RWPE1 (cell line): ENCODE data around the gene KIAA1217.

ENCODE experiments used
- CTCF ChIA-PET: fragments of 350-600 bp; sonication (Branson Sonifier 250); formaldehyde crosslinking; extraction: SDS; loops from one replicate; lab custom pipeline; 2021; lab: Yijun Ruan, JAX
- POLR2A ChIA-PET: fragments of 400-600 bp; formaldehyde crosslinking; extraction: SDS; loops from one replicate; lab custom pipeline; 2020; ENCODE audit warnings: antibody characterized with exemption; ENCODE audit not compliant: low non-redundant PET; lab: Yijun Ruan, JAX
- DNase-seq: peaks from one replicate; pipeline ENCODE4 v3.0.0; 2012; ENCODE audit warnings: low spot score
- H3K27ac ChIP-seq: fragments of 450-650 bp; 2 replicates; pipeline ENCODE4 v1.5.1; 2017
- TF ChIP-seq, protein P1 (sequence below): fragments of 450-650 bp; conservative IDR thresholded peaks from 2 replicates; pipeline ENCODE4 v1.5.1; 2017; ENCODE audit warnings: low read depth, mild to moderate bottlenecking

KIAA1217 gene

DNA sequence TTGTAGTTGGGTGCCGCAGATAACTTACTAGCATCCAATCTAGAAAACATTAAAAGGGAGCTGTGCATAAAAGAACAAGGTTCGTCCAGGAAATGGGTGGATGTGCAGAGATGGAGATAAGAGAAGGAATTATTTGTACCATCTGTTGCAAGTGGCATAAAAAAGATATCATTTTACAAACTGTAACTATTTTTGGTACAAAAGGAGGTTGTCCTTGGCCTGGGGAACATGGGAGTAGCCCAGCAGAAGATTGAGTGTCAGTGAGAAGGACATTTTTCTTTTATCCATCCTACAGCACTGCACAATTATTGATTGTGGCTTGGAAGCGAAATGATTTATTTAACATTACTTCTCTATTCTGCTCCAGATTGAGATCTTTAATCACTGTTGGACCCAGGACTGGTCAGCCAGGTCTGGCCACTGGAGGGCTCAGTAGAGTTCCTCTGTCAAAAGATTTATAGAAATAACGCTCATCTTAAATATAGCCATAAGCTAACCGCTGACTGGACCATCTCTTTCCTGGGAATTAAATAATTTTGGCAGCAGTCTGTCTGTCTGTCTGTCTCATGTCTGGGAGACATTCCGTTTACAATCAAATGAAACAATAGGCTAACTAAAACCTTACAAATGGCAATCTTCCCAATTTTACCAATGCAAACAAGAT lies 254.1 kb downstream of the KIAA1217 start:
- no peak overlapping the region for H3K27ac ChIP-seq
- POLR2A ChIA-PET = no interaction called here
- TF ChIP-seq, protein P1, sequence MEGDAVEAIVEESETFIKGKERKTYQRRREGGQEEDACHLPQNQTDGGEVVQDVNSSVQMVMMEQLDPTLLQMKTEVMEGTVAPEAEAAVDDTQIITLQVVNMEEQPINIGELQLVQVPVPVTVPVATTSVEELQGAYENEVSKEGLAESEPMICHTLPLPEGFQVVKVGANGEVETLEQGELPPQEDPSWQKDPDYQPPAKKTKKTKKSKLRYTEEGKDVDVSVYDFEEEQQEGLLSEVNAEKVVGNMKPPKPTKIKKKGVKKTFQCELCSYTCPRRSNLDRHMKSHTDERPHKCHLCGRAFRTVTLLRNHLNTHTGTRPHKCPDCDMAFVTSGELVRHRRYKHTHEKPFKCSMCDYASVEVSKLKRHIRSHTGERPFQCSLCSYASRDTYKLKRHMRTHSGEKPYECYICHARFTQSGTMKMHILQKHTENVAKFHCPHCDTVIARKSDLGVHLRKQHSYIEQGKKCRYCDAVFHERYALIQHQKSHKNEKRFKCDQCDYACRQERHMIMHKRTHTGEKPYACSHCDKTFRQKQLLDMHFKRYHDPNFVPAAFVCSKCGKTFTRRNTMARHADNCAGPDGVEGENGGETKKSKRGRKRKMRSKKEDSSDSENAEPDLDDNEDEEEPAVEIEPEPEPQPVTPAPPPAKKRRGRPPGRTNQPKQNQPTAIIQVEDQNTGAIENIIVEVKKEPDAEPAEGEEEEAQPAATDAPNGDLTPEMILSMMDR = no peak
- DNase-seq = no peak
- CTCF ChIA-PET = interaction anchor here (0.6 kb wide), 1 partner anchor 32 kb away, joined by 3 read pairs; no protein-coding TSS in a partner anchor

- DNase-seq = peak; percentile 90
Observed at GRCh38 chr10:24463611-24464426, 254.9 kb downstream of the KIAA1217 start.

GRCh38 chr10:24465124-24465874 lies 256.4 kb downstream of the KIAA1217 start:
- CTCF ChIA-PET = interaction anchor here (0.6 to 0.9 kb wide), 2 partner anchors 8 to 258 kb away, joined by 3 read pairs; partner anchors contain the start of gene ARHGAP21
- POLR2A ChIA-PET = interaction anchor here (0.6 kb wide), 1 partner anchor 210 kb away, joined by 3 read pairs; no protein-coding TSS in a partner anchor
- peak overlapping the region; percentile 95 for H3K27ac ChIP-seq
- TF ChIP-seq, protein P1 = no peak
- DNase-seq = peak; percentile 40

More at GRCh38 chr10:24463611-24464426, 254.9 kb downstream of the KIAA1217 start:
- CTCF ChIA-PET = interaction anchor here (0.6 kb wide), 1 partner anchor 31 kb away, joined by 3 read pairs; no protein-coding TSS in a partner anchor
- TF ChIP-seq, protein P1 = no peak
- H3K27ac ChIP-seq = peak overlapping the region; percentile 95
- POLR2A ChIA-PET = no interaction called here

- TF ChIP-seq, protein P1 = no peak
- H3K27ac ChIP-seq = peak overlapping the region; percentile 95
- DNase-seq = peak; percentile 90
- CTCF ChIA-PET = interaction anchor here (0.6 to 0.9 kb wide), 2 partner anchors 9 to 257 kb away, joined by 3 read pairs; partner anchors contain the start of gene ARHGAP21
- POLR2A ChIA-PET = no interaction called here
Observed at GRCh38 chr10:24465891-24466818, 257.2 kb downstream of the KIAA1217 start.

GRCh38 chr10:24467136-24467535 lies 258.2 kb downstream of the KIAA1217 start:
- no peak for DNase-seq
- TF ChIP-seq, protein P1 = no peak
- CTCF ChIA-PET = no interaction called here
- POLR2A ChIA-PET = no interaction called here
- no peak overlapping the region for H3K27ac ChIP-seq
